ENCODE data around the gene WNT9B. TPM values are rescaled to one million over a fixed set of nuclear protein-coding genes. Genes with fewer than 3 reads are reported as not detected.

WNT9B gene
- total and polyA plus RNA-seq, 2 experiments from 2014 or later: 2.4 to 2.6 TPM

GRCh38 chr17:46929413-46929812 lies 78.0 kb downstream of the WNT9B start:
- Histone ChIP-seq H3K79me2 (peaks cover 67% of the 10 kb centered on the region), H3K9me2 (replicated peaks; ENCODE audit: insufficient read depth) (no peaks in the 10 kb centered on the region), H3K4me1 (ENCODE audit: insufficient read depth) (peaks cover 14% of the 10 kb centered on the region), H3K4me3 (no peak overlapping the region), H3K9me3 (ENCODE audit: low read depth) (no peaks in the 10 kb centered on the region), H3K27ac (peak overlapping the region; percentile 82), H2AFZ (no peak overlapping the region), H4K20me1 (ENCODE audit: insufficient read depth, poor library complexity, severe bottlenecking) (peaks cover 45% of the 10 kb centered on the region), H3K4me2 (peak overlapping the region; percentile 49), H3K27me3 (no peaks in the 10 kb centered on the region), H3K36me3 (replicated peaks; ENCODE audit: insufficient read depth, low read depth) (no peaks in the 10 kb centered on the region)
- TF ChIP-seq EZH2phosphoT487 (IDR thresholded peaks at IDR 0.05; ENCODE audit: low read depth, severe bottlenecking, unreplicated experiment) (no peak), EZH2 (IDR thresholded peaks at IDR 0.05; ENCODE audit: borderline replicate concordance) (no peak)
- TF ChIP-seq, protein P1, sequence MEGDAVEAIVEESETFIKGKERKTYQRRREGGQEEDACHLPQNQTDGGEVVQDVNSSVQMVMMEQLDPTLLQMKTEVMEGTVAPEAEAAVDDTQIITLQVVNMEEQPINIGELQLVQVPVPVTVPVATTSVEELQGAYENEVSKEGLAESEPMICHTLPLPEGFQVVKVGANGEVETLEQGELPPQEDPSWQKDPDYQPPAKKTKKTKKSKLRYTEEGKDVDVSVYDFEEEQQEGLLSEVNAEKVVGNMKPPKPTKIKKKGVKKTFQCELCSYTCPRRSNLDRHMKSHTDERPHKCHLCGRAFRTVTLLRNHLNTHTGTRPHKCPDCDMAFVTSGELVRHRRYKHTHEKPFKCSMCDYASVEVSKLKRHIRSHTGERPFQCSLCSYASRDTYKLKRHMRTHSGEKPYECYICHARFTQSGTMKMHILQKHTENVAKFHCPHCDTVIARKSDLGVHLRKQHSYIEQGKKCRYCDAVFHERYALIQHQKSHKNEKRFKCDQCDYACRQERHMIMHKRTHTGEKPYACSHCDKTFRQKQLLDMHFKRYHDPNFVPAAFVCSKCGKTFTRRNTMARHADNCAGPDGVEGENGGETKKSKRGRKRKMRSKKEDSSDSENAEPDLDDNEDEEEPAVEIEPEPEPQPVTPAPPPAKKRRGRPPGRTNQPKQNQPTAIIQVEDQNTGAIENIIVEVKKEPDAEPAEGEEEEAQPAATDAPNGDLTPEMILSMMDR (IDR thresholded peaks at IDR 0.05; ENCODE audit: poor library complexity): no peak
- peak; percentile 46 for DNase-seq (ENCODE audit: low spot score)
- WGBS (ENCODE audit: low lambda C conversion rate, missing lambda C conversion rate): 50% methylated on average over 6 of the region's 6 CpGs

- no peak overlapping the region for H2AFZ ChIP-seq
- DNase-seq (ENCODE audit: low spot score): no peak
- H3K36me3 ChIP-seq (replicated peaks; ENCODE audit: insufficient read depth, low read depth): no peaks in the 10 kb centered on the region
- peaks cover 11% of the 10 kb centered on the region for H3K4me1 ChIP-seq (ENCODE audit: insufficient read depth)
- TF ChIP-seq, protein P1 (IDR thresholded peaks at IDR 0.05; ENCODE audit: poor library complexity): no peak
- TF ChIP-seq EZH2 (IDR thresholded peaks at IDR 0.05; ENCODE audit: borderline replicate concordance) (no peak), EZH2phosphoT487 (IDR thresholded peaks at IDR 0.05; ENCODE audit: low read depth, severe bottlenecking, unreplicated experiment) (no peak)
- H3K27ac ChIP-seq: peak overlapping the region; percentile 82
- no peak overlapping the region for H3K4me2 ChIP-seq
- H3K4me3 ChIP-seq: no peak overlapping the region
- H3K9me3 ChIP-seq (ENCODE audit: low read depth): no peaks in the 10 kb centered on the region
- no peaks in the 10 kb centered on the region for H3K9me2 ChIP-seq (replicated peaks; ENCODE audit: insufficient read depth)
- 82% methylated on average over 4 of the region's 4 CpGs for WGBS (ENCODE audit: low lambda C conversion rate, missing lambda C conversion rate)
- no peaks in the 10 kb centered on the region for H3K27me3 ChIP-seq
- H4K20me1 ChIP-seq (ENCODE audit: insufficient read depth, poor library complexity, severe bottlenecking): peaks cover 45% of the 10 kb centered on the region
- peaks cover 61% of the 10 kb centered on the region for H3K79me2 ChIP-seq
Observed at GRCh38 chr17:46930051-46930450, 78.7 kb downstream of the WNT9B start.

- WGBS (ENCODE audit: low lambda C conversion rate, missing lambda C conversion rate): 60% methylated on average over 4 of the region's 4 CpGs
- H3K79me2 ChIP-seq: peaks cover 45% of the 10 kb centered on the region
- no peak overlapping the region for H3K4me3 ChIP-seq
- no peak for TF ChIP-seq EZH2 (IDR thresholded peaks at IDR 0.05; ENCODE audit: borderline replicate concordance)
- no peak for TF ChIP-seq EZH2phosphoT487 (IDR thresholded peaks at IDR 0.05; ENCODE audit: low read depth, severe bottlenecking, unreplicated experiment)
- TF ChIP-seq, protein P1 (IDR thresholded peaks at IDR 0.05; ENCODE audit: poor library complexity): no peak
- peaks cover 11% of the 10 kb centered on the region for H3K4me1 ChIP-seq (ENCODE audit: insufficient read depth)
- H3K9me3 ChIP-seq (ENCODE audit: low read depth): no peaks in the 10 kb centered on the region
- no peak overlapping the region for H3K27ac ChIP-seq
- H2AFZ ChIP-seq: no peak overlapping the region
- no peaks in the 10 kb centered on the region for H3K27me3 ChIP-seq
- DNase-seq (ENCODE audit: low spot score): no peak
- no peak overlapping the region for H3K4me2 ChIP-seq
- H3K36me3 ChIP-seq (replicated peaks; ENCODE audit: insufficient read depth, low read depth): peaks cover 3% of the 10 kb centered on the region
- H4K20me1 ChIP-seq (ENCODE audit: insufficient read depth, poor library complexity, severe bottlenecking): peaks cover 33% of the 10 kb centered on the region
- H3K9me2 ChIP-seq (replicated peaks; ENCODE audit: insufficient read depth): no peaks in the 10 kb centered on the region
Observed at GRCh38 chr17:46931596-46931995, 80.2 kb downstream of the WNT9B start.

All from hepatocyte (in vitro differentiated cells).